Stimulated activated CD8-positive, alpha-beta memory T cell treated with anti-CD3 and anti-CD28 coated beads, Interleukin-4, amount 100 ng/mL, for 48 hours (primary cell): ENCODE data around the gene ADAM17.
"Not testable (repeated sequence)": the region's sequence is repeated elsewhere in the genome, so short reads cannot be mapped to it uniquely, and the experiment has no call there.

Experiments used
- DNase-seq: peaks from one replicate; pipeline ENCODE4 v3.0.0-alpha.2; 2020

ADAM17 gene

DNA sequence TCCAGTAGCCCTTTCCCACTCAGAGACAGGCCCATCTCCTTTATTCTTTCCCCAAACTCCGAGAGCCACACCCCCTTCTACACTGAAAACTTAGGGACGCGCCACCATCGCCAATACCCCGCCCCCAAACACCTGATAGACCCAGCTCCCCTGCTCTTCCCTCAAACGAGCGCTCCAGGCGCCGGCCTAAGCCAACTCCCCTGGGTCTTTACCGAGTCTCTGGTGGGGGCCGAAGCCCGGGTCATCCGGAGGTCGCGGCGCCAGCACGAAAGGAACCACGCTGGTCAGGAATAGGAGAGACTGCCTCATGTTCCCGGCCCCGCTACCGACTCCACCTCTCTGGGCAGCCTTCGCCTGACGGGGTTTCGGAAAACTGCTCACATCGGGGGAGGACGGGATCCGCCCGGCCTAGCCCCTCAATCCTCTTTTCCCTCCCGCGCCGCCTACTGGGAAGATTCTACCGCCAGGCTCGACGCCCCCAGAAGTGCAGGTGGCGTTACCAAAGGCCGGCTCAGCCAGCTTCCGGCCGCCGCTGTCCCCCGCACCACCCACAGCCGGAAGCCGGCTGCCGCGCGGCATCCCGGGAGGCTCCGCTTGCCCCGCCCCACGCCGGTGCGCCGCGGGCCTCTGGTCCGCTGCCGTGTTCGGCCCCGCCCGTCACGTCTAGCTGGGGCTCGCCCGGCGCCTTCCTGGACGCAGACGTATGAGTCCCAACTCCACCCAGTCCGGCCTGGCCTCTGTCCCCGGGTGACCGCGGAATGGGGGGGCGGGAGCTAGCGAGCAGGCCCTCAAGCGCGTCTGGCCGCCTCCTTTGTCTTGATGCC is at the start of gene ADAM17:
ADAM17 (minus strand) TSS at position 534 of the 824 bp plus-strand sequence; CDS start at position 309, 225 bp downstream.
- DNase-seq = peak; percentile 91

DNA sequence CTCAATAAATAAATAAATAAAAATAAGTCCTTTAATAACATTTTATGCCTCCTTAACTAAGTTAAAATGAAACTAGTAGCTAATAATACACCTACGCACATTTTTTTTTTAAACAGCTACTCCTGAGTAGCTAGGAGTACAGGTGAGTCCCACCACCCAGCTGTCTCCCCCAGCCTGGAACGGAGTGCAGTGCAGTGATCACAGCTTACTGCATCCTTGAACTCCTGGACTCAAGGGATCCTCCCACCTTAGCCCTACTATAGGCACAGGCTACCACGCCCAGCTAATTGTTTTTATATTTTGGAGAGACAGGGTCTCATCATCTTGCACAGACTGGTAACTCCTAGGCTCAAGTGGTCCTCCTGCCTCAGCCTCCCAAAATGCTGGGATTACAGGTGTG is 46.8 kb upstream of the ADAM17 start:
- DNase-seq = no peak

DNA sequence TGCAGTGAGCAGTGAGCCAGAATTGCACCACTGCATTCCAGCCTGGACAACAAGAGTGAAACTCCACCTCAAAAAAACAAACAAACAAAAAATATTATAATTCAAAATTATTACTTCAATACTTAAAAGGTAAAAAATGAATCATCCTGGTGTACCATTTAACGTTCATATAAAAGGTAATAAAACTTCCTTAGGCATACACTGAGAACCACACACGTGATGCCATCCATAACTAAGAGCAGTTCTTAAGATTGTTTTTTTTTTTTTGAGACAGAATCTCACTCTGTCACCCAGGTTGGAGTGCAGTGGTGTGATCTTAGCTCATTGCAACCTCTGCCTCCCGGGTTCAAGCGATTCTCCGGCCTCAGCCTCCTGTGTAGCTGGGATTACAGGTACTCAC is 45.8 kb upstream of the ADAM17 start:
- no peak for DNase-seq

DNA sequence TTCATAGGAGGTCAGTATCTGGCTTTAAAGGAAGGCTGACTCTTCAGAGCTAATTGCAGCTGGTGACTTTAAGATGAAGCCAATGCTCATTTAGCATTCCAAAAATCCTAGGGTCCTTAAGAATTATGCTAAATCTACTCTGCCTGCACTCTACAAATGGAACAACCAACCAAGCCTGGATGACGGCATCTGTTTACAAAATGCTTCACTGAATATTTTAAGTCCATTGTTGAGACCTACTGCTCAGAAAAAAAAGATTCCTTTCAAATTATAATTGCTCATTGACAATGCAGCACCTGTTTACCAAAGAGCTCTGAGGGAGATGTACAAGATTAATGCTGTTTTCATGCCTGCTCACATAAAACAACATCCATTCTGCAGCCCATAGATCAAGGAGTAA is 43.8 kb upstream of the ADAM17 start:
- DNase-seq = no peak

DNA sequence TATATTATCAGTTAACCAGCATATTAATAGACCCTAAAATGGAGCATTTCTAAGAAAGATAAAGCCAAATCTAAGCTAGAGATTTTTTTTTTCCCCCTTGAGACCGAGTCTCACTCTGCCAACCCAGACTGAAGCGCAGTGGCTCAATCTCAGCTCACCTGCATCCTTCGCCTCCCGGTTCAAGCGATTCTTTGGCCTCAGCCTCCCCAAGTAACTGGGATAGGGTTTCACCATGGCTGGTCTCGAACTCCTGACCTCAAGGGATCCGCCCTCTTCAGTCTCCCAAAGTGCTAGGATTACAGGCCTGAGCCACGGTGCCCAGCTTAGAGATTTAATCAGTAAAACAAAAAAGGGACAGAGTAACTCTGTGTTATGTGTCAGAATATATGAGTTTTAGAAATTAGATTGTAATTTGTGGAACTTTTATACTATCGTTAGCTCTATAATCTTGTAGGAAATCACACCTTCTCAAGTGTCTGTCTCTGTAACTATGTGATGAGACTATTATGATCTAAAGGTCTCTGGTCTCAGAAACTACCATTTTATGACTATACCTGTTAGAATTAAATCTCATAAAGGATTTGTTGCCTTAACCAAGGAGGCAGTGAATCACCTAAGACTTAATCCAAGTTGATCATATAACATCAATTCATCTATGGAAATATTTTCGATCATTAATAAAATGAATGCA is 41.1 kb upstream of the ADAM17 start:
- DNase-seq = no peak

DNA sequence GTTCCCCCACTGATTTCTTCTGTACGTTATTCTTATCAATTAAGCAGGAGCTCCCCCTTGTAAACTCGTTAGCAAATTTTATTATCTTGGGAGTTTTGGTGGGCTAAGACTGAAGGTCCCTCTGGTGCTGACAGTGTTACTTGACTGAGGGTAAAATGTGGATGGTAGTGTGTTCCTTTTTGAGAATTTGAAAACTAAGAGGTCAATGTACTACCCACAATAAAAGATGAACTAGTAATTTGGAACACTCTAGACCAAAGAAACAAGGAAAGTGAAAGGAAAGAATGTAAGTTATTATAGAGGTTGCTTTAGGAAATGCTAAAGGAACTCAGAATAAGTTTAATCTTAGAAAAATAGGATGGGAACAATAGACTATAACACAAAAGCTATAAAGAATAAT is 40.1 kb upstream of the ADAM17 start:
- no peak for DNase-seq

DNA sequence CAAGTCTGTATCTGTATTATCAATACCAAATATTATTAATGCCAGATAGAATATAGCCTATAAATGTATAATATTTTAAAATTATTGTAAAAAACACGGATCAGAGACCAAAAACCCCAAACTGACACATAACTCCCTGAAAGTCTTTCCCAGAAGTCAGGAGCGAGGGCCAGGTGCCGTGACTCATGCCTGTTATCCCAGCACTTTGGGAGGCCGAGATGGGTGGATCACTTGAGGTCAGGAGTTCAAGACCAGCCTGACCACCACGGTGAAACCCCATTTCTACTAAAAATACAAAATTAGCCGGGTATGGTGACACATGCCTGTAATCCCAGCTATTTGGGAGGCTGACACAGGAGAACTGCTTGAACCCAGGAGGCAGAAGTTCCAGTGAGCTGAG is 39.6 kb upstream of the ADAM17 start:
- DNase-seq = not testable (repeated sequence)

DNA sequence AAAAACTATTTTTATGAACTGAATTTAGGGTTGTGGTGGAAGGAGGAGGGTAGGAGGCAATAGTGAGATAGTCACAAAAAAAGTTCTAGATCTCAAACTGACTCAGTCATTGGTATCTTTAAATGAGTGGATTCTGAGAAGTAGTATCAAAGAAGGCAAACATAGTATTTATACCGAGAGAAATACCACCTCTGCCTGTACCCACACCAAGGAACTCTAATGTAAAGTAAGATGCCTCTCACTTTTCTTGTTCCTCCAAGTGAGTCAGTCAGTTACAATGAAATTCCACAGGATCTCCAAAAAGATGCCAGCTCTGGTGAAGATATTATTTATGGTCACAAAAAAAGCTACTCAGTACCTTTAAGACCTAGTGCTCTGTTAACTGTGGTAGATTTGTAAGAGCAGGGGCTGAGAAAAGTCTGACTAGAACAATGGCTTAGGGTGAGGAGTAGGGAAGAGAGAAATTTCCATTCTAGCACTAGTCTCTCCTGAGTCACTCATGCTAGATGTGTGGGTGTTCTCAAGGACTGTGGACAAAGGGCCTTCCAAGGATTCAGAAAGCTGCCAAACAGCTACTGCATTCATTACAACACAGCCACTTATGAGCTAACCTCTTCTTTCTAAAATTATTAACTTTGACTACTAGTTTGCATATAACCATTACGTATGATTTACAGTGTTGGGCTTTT is 38.9 kb upstream of the ADAM17 start:
- DNase-seq = no peak

DNA sequence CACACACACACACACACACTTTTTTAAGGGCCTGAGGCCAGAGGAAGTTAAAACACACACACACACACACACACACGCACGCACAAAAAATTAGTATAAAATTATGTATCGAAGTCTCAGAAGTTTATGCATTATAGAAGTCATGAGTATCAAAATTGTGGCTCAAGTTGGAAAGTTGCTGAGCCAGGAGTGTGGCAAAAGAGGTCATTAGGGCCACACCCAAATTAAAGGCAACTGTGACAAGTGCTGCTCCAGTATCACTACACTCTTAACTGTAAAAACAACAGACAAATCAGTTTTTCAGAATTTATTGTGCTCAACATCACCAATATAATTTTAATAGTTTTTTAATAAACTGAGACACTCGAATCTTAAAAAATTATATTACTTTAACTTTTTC is 38.3 kb upstream of the ADAM17 start:
- DNase-seq = no peak

DNA sequence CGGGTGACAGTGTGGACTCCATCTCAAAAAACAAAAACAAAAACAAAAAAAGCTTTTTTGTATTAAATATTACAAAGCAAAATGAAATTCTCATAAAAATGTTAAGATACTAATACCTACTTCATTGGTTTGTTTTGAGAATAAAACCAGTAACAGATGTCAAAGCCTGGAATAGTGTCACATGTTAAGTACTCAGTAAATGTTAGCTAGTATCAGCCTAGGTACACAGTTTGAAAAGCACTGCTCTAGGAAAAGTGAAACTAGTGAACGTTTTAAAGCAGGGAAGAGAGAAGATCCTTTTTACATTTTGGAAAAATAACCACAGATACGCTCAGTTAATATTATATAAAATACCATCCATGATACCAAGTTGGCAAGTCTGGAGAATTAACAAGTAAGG is 37.1 kb upstream of the ADAM17 start:
- DNase-seq = no peak

DNA sequence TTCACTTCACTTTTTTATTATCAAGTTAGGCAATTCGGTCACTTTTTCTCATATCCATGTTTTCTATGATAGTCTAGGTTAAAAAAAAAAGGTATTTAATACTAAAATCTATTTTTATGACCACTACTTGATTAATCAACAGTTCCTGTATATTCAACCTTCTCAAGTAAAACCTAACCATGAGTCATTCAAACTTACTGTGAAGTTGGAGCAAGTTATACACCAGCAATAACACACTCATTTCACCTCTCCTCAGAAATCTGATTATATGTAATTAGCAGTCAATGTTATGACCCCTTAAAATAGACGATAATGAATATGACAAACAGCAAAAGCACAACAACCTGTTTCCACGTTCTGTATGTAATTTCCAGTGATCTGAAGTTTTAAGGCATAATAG is 35.0 kb upstream of the ADAM17 start:
- DNase-seq = no peak

DNA sequence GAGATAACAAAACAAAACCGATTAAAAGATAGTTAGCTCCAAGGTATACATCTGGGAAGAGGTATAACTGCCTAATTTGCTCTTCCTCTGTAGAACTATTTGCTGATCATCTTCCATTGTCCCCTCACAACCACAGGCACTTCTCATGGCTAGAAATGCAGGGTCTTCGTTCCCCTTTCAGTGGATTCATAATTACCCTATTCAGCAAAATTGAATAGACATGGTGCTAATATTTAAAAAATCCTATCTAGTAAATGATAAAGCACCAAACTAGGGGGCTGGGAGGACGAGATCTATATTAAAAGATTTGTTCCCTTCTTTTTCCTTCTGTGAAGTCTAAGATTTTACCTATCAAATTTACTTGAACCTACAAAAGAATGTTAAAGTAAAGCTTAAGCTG is 30.8 kb upstream of the ADAM17 start:
- DNase-seq = no peak

DNA sequence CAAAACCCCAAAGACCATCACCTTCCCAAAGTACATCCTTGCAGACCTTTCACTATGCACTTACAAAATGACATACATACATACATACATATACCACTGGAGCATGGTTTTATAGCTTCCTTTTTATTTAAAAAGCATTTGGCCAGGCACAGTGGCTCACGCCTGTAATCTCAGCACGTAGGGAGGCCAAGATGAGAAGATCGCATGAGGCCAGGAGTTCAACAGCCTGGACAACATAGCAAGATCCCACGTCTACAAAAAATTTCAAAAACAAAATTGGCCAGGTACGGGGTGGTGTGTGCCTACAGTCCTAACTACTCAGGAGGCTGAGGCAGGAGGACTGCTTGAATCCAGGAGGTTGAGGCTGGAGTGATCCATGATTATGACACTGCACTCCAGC is 29.9 kb upstream of the ADAM17 start:
- no peak for DNase-seq

DNA sequence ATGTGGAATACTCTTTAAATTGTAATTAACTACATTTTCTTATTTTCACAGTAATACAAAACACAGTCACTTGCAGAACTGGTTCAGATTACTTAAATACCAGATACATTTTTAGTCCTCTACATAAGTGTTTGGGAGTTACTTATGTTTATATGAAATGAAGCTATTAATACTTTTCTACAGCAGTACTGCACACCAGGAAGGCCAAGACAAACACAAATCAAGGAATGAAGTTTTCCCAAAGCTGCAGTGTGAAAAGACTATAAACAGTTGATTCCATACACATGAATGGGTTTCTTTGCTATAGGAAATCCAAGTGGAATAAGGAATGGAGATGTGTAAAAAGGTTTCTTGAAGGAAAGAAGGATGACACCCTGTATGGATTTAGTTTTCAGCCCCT is 29.3 kb upstream of the ADAM17 start:
- not testable (repeated sequence) for DNase-seq

DNA sequence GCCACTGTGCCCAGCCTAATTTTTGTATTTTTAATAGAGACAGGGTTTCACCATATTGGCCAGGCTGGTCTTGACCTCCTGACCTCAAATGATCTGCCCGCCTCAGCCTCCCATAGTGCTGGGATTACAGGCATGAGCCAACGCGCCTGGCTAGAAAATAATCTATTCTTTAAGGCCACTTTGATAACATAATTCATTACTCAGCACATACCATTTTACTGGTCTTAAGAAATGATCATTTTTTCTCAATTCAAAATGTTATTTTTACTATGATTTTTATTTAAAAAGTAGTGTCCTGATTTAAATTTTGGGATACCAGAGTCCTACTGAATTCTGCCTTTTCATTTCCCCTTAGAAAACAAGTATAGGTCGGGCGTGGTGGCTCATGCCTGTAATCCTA is 27.0 kb upstream of the ADAM17 start:
- DNase-seq = no peak

DNA sequence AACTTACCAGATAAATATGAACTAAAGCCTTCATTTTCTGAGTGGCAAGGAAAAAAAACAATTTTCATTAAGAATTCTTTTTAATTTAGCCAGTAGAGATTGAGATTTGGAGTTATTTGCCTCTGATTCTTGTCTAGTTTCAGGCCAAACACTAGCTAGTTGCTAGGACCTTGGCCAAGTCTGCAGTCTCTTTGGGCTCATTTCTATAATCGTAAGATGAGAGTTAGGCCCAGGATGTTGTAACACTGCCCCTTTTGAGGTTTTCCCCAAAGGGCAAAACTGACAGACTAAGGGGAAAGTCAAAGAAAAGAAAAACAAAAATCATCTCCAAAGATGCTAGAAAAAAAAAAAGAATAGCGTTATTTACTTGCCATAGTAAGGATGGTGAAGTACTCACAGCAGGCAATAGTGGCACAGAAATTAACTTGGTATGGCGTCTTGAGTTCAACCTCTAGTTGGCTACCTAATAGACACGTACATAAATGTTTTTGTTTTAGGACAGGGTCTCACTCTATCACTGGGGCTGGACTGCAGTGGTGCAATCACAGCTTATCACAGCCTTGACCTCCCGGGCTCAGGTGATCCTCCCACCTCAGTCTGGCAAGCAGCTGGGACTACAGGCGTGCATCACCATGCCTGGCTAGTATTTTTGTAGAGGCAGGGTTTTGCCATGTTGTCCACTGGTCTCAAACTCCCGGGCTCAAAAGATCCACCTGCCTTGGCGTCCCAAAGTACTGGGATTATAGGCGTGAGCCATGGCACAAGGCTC is 23.0 kb upstream of the ADAM17 start:
- no peak for DNase-seq

DNA sequence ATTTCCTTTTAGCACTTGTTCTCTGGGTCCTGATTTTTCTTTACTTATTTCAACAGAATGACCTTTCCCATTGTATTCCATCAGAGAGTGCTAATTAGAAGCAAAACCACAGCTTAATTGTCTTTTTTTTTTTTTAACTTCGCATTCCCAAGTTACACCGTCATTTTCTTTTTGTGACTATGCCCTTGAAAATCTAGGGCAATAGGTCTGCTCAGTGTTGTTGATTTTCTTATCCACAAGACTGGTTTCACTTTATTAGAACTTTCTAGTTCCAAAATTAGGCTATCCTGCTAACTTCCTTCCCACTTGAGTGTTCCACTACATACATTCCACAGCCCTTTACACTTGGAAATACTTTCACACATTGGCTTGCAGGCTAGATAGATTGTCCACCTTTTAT is 18.7 kb upstream of the ADAM17 start:
- DNase-seq = no peak

DNA sequence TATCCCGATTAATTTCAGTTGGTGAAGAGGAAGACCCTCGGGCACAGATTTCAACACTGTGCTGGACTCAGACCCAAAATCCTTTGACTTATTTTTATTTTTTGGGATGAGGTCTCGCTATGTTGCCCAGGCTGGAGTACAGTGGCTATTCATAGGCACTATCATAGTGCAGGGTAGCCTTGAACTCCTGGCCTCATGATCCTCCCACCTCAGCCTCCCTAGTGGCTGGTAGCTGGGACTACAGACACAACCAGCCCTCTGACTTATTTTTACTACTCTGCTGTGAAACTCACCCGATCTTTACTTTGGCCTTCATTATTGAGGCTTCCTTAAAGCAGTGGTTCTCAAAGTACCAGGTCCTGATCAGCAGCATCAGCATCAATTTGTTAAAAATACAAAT is 18.2 kb upstream of the ADAM17 start:
- no peak for DNase-seq

DNA sequence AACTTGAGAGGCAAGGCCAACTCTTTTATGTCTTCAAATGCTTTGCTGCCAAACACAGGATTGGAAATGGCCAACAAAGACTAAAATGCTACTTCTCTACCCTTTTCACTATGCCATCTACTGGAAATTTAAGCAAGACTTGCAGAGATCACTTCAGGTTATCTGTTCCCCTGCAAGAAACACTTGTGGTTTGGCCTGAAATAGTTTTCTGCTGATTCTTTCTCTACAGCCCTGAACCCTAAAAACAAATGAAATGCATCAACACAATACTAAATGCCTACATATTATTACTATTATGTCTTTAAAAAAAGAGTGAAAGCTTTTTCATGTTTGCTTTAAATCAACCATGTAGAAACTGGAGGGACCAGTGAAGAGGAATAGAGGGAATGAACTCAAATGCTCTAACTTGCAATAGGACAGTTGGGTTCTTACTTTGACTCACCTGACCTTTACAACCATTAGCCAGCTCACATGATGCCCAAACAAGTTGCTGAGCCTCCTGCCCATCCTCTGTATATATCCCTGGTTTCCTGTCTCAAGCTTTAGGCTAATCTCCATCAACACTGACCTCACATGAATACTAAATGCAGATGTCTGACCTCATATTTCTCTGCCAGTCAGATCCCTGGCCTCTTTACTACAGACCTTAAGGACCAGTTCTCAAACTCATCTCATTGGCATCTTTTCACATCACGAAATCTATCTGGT is 17.5 kb upstream of the ADAM17 start:
- no peak for DNase-seq

DNA sequence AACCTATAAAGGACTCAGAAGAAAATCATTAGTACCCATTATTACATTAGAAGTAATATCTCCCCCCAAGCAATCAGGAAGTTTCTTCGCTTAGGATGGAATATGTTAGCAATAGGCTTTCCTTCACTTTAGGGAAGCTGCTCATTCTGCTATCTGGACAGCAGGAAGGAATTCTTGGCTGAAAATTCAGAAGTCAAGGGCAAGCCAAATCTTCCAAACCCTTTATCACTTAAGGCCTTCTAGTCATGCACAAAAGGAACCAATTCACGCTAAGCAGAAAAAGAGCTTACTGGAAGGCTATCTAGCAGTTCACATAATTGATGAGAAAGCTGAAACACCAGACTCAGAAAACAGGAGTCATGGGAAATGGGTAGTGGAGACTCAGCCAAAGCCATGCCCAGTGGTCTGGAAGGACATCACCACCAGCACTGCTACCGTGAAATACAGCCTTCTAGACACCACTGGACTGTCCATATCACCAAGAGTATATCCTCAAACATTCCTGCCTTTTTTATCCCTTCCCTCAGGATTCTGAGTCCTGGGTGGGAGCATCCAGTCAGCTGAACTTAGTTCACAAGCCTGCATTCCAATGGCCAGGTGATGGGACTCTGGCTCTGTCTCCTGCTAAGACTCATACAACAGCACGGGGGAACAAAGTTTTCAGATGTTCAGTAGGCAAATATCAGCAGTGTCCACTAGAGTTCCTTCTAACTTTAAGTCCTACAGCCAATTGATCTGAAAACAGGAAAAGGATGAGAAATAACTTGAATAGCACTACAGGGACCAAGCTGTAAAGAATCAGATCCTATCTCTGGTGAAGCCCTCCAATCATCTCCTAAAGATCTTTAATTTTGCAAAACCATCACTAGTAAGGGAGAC is 14.8 kb upstream of the ADAM17 start:
- DNase-seq = no peak

DNA sequence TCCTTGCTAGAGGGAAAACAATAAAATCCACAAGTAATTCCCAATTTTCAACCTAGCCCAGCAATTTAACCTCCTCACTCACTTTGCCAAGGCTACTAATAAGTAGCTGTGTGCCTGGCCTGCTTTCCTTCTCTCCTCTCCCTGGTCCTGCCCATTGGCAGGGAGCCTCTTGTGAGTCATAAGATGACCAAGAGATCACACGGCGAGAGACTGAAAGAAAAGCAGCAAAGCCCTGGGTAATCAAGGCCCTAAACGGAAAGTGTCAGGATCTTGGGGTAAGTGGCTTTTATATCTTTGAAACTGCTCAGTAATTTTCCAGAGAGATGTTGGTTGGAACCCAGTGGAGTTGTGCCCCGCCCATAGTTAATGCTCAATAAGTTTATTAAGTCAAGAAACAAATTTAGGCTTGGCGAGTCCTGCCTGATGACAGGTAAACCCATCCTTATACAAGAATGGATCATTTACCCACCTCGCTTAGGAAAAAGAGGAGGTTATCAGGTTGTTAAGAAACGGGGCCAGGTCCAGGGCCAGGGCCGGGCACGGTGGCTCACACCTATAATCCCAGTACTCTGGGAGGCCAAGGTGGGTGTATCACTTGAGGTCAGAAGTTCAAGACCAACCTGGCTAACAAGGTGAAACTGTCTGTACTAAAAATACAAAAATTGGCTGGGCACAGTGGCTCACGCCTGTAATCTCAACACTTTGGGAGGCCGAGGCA is 10.0 kb upstream of the ADAM17 start:
- DNase-seq = no peak
